SK-N-MC (cell line): ENCODE measurements around the gene HHAT.

Experiments
- EZH2 ChIP-seq: fragments of 200-600 bp; sonication (generic); IDR thresholded peaks from one replicate; pipeline ENCODE4 v1.6.1; 2017; ENCODE audit warnings: antibody characterized with exemption
- POLR2AphosphoS5 ChIP-seq: IDR thresholded peaks from 2 replicates; pipeline ENCODE4 v1.6.1; 2012; ENCODE audit warnings: mild to moderate bottlenecking, low read depth, low read length, borderline replicate concordance

GRCh38 chr1:210313046-210313595 is 15.6 kb upstream of the HHAT start:
- TF ChIP-seq POLR2AphosphoS5 = no peak
- TF ChIP-seq EZH2 = no peak
